BJ (cell line): ENCODE results near the gene SLC6A17. TPM values are rescaled to one million over a fixed set of nuclear protein-coding genes. Genes with fewer than 3 reads are reported as not detected.

ENCODE experiments used
- CTCF ChIA-PET: fragments of 350-600 bp; formaldehyde crosslinking; extraction: SDS; loops from one replicate; lab custom pipeline; 2021; ENCODE audit warnings: antibody characterized with exemption, inconsistent platforms; lab: Yijun Ruan, JAX
- POLR2A ChIA-PET: fragments of 300-600 bp; sonication (Branson Sonifier 250); formaldehyde crosslinking; extraction: SDS; loops from one replicate; lab custom pipeline; 2021; ENCODE audit warnings: antibody characterized with exemption; lab: Charles Lee
- DNase-seq: peaks from one replicate; pipeline ENCODE4 v3.0.0-alpha.2; 2011; ENCODE audit warnings: low read depth
- H3K27me3 ChIP-seq: 2 replicates; pipeline ENCODE4 v1.6.0; 2011; ENCODE audit warnings: low read length; ENCODE audit not compliant: control insufficient read depth, insufficient read depth
- H3K36me3 ChIP-seq: 2 replicates; pipeline ENCODE4 v1.5.1; 2011; ENCODE audit warnings: low read length; ENCODE audit not compliant: control insufficient read depth, insufficient read depth
- H3K4me3 ChIP-seq: 2 replicates; pipeline ENCODE4 v1.5.1; 2011; ENCODE audit warnings: low read depth, mild to moderate bottlenecking, control low read depth, low read length
- polyA plus RNA-seq: library from polyadenylated mRNA; depleted of rRNA; stranded (reverse); fragments of >200 nt; gene quantifications from 2 replicates; pipeline ENCODE4 v1.2.3, GENCODE V29; 2011
- TF ChIP-seq, protein P1 (sequence below): IDR thresholded peaks from 2 replicates; pipeline ENCODE4 v1.5.1; 2011; ENCODE audit warnings: low read depth, mild to moderate bottlenecking, control low read depth, inconsistent platforms, low read length, moderate library complexity; ENCODE audit not compliant: insufficient read depth

SLC6A17 gene
- polyA plus RNA-seq, 1 experiment, result 1.6 TPM

DNA sequence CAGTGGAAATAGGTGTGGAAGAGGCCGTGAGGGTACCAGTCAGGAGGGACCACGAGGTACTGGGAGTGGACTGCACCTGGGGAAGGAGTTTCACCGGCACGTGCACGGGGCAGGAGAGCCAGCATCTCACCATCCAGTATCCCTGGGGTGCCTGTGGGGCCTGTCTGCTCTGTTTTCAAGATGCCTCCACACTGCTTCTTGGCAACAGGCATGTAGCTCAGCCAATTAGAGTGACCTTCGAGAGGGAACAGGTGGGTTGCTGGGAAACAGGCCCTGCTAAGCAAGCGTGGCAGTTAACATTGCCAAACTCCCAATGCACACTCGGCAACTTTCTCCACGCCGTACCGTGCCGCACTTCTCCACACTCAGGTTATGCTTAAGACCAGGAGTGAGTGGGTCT, 77.5 kb downstream of the SLC6A17 start:
- DNase-seq, result no peak
- H3K4me3 ChIP-seq, result no peak overlapping the region
- no peaks in the 10 kb centered on the region for H3K27me3 ChIP-seq
- TF ChIP-seq, protein P1, sequence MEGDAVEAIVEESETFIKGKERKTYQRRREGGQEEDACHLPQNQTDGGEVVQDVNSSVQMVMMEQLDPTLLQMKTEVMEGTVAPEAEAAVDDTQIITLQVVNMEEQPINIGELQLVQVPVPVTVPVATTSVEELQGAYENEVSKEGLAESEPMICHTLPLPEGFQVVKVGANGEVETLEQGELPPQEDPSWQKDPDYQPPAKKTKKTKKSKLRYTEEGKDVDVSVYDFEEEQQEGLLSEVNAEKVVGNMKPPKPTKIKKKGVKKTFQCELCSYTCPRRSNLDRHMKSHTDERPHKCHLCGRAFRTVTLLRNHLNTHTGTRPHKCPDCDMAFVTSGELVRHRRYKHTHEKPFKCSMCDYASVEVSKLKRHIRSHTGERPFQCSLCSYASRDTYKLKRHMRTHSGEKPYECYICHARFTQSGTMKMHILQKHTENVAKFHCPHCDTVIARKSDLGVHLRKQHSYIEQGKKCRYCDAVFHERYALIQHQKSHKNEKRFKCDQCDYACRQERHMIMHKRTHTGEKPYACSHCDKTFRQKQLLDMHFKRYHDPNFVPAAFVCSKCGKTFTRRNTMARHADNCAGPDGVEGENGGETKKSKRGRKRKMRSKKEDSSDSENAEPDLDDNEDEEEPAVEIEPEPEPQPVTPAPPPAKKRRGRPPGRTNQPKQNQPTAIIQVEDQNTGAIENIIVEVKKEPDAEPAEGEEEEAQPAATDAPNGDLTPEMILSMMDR, result no peak
- ChIA-PET POLR2A (no interaction called here), CTCF (interaction anchor here (2.0 kb wide), 1 partner anchor 20 kb away, joined by 10 read pairs; no protein-coding TSS in a partner anchor)
- H3K36me3 ChIP-seq, result peaks cover 2% of the 10 kb centered on the region

DNA sequence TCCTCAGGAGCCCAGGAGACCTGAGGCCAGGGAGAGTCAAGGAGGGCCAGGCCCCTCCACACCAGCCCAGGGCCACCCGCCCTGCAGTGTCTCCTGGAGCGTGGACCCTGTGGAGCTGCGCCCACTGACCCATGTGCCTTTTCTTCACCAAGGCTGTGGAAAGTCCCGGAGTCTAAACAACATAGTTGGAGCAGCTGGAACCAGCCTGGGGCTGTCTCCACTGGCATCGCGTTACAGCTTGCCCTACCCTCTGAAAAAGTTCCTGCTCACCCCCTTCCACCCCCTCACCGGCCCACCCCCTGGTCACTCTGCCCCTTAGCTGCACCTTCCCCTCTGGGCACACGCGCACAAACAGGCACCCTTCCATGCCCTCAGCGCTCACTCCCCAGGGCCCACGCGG, 78.1 kb downstream of the SLC6A17 start:
- POLR2A ChIA-PET, result no interaction called here

DNA sequence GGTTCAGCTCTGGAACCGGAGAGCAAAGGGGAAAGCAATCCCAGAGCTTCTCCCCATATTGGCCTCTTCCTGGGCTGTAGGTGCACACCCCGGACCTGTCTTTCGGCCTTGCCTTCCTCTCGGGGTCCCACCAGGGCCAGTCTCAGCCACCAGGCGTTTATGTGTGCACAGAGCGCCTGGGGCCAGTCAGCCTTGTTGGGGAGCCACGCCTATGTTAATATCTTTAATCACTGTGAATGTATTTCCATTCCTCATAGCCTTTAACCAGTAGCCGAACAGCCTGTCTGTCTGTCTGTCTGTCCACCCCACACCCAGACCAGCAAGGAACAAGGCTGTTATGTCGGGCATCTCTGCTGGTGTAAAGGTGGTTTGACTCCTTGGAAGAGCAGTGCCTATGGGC, 78.6 kb downstream of the SLC6A17 start:
- TF ChIP-seq, protein P1, result no peak

More for the DNA sequence above, 78.1 kb downstream of the SLC6A17 start:
- no peaks in the 10 kb centered on the region for H3K27me3 ChIP-seq
- TF ChIP-seq, protein P1, result no peak
- no peak overlapping the region for H3K4me3 ChIP-seq
- CTCF ChIA-PET, result interaction anchor here (2.0 kb wide), 1 partner anchor 20 kb away, joined by 10 read pairs; no protein-coding TSS in a partner anchor
- DNase-seq, result no peak
- H3K36me3 ChIP-seq, result peaks cover under 1% of the 10 kb centered on the region

DNA sequence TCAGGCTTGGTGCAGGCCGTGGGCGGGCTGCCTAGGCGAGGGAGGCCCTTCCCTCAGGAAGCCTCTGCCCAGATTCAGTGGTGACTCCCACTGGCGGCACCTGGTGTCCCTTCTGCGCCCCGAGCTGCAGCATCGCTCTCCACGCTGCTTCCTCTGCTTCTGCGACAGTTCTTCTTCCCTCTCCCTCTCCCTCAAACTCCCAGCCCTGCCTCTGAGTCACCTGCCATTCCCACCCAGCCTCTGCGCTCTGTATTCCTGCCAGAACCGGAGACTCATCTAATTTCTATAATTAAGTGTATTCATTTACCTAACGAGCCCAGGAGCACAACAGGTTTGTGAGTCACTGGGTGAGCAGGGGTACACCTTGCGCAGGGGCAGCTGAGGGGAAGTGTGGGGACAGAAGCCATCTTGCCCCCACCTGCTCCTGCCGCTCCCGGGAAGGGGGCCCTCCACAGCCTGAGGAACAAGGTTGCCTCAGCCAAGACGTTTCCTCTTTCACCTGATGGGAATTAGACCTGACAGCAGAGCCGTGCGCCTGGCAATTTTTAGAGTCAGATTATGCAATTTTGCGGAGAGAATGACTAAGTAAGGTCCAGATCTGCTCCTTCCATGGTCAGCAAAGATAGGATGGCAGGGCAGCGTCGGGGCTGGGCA, 79.2 kb downstream of the SLC6A17 start:
- ChIA-PET POLR2A (no interaction called here), CTCF (interaction anchor here (2.0 kb wide), 1 partner anchor 21 kb away, joined by 10 read pairs; no protein-coding TSS in a partner anchor)
- TF ChIP-seq, protein P1, result no peak
- Histone ChIP-seq H3K4me3 (no peak overlapping the region), H3K27me3 (no peaks in the 10 kb centered on the region), H3K36me3 (no peaks in the 10 kb centered on the region; the same call in none of the 2 replicates)
- no peak for DNase-seq

More for the DNA sequence above, 78.6 kb downstream of the SLC6A17 start:
- CTCF ChIA-PET, result interaction anchor here (2.0 kb wide), 1 partner anchor 21 kb away, joined by 10 read pairs; no protein-coding TSS in a partner anchor
- H3K27me3 ChIP-seq, result no peaks in the 10 kb centered on the region
- no peak overlapping the region for H3K4me3 ChIP-seq
- POLR2A ChIA-PET, result no interaction called here
- no peak for DNase-seq
- no peaks in the 10 kb centered on the region; the same call in none of the 2 replicates for H3K36me3 ChIP-seq

DNA sequence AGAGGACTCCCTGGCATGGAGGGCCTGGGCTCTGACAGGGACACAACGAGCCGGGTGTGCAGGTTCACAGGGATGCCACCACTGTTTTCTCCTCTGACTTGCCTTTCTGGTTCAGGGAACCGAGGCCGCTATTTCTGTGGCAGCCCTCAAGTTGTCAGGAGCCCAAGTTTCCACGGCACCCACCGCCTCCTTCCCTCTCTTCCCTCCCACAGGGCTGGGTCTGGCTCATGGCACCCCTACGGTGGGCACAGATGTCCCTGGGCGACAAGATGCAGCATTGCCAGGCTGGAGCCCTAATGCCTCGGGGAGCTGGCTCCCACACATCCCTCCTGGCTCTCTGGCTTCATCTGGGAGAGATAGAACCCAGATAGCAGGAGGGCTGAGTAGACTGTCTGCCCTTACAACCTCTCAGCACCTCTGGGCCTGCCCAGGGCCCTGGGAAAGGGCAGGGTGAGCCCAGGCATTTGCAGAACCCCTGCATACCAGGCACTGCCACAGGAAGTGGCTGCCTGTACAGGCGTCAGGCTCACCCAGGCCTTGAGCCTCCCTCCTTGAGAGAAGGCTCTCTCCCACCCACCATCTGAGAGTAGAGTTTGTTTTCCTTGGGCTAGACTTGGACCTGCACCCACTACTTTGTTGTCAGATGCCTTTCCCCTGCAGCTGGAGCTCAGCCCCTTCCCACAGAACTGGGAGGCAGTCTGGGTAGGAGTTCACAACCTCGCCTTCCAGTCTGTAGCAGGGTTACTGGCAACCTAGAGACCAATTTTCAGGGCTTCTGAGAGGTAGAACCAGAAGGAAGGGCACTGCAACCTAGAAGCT, 80.3 kb downstream of the SLC6A17 start:
- no peaks in the 10 kb centered on the region; the same call in none of the 2 replicates for H3K36me3 ChIP-seq
- ChIA-PET POLR2A (no interaction called here), CTCF (interaction anchor here (0.7 kb wide), 1 partner anchor 79 kb away, joined by 3 read pairs; no protein-coding TSS in a partner anchor)
- DNase-seq, result no peak
- no peak overlapping the region for H3K4me3 ChIP-seq
- no peaks in the 10 kb centered on the region for H3K27me3 ChIP-seq
- TF ChIP-seq, protein P1, result no peak
